GM12878 (cell line): Measurements from ENCODE around the gene RPL12. TPM values are rescaled to one million over a fixed set of nuclear protein-coding genes. Genes with fewer than 3 reads are reported as not detected.
A peak's percentile ranks its signal among the peaks of the same experiment; 100 is the strongest.

Experiments used
- ATAC-seq: fragments of 200-7000 bp; cut with Tn5 transposase; 3 replicates; pipeline ENCODE4 v1.9.1; 2020; ENCODE audit warnings: mild to moderate bottlenecking, moderate library complexity
- Bru-seq: library from RNA; stranded (reverse); fragments of 400-500 nt; gene quantifications from one replicate; lab custom pipeline; 2021; lab: Mats Ljungman, UMichigan
- BruChase-seq, 2 experiments: library from RNA; stranded (reverse); fragments of 400-500 nt; gene quantifications; one replicate each; lab custom pipeline; 2021; lab: Mats Ljungman, UMichigan
- BruUV-seq: library from RNA; stranded (reverse); fragments of 400-500 nt; replicated peaks from 2 replicates; lab custom pipeline; 2021; lab: Mats Ljungman, UMichigan
- CTCF ChIA-PET: fragments of 300-600 bp; sonication (Branson Sonifier 250); formaldehyde crosslinking; extraction: SDS; loops from one replicate; lab custom pipeline; 2021; ENCODE audit warnings: inconsistent platforms; lab: Yijun Ruan, JAX
- POLR2A ChIA-PET: fragments of 350-600 bp; formaldehyde crosslinking; extraction: SDS; loops from one replicate; lab custom pipeline; 2021; ENCODE audit warnings: inconsistent platforms; lab: Charles Lee
- RAD21 ChIA-PET: fragments of 300-600 bp; sonication (Branson Sonifier 250); formaldehyde crosslinking; loops from one replicate; lab custom pipeline; 2023; ENCODE audit warnings: antibody characterized with exemption; ENCODE audit not compliant: unreplicated experiment; lab: Charles Lee
- SMC1A ChIA-PET: fragments of 300-600 bp; sonication (Branson Sonifier 250); formaldehyde crosslinking; loops from one replicate; lab custom pipeline; 2023; ENCODE audit not compliant: unreplicated experiment, uncharacterized antibody; lab: Charles Lee
- DNase-seq: peaks from one replicate; pipeline ENCODE4 v3.0.0-alpha.2; 2011; ENCODE audit warnings: low read depth, low spot score
- FAIRE-seq: peaks from 3 replicates; lab custom pipeline; 2011; peaks lifted over from hg19 to GRCh38; lab: Jason Lieb, UNC
- H2AFZ ChIP-seq: 2 replicates; pipeline ENCODE4 v1.6.0; 2011; ENCODE audit warnings: low read depth, low read length, control low read depth; ENCODE audit not compliant: control insufficient read depth
- H3K27ac ChIP-seq: 2 replicates; pipeline ENCODE4 v1.5.1; 2011; ENCODE audit warnings: control low read depth; ENCODE audit not compliant: control insufficient read depth, insufficient read depth
- H3K27me3 ChIP-seq, 2 experiments: replicated peaks in 1 of 2; 2 replicates each; pipeline versions ENCODE4 v1.6.0 to v1.6.1; 2011; ENCODE audit warnings: low read length in 1 of 2; ENCODE audit not compliant: control insufficient read depth in 2 of 2, insufficient read depth in 2 of 2
- H3K36me3 ChIP-seq, 2 experiments: 2 replicates each; pipeline ENCODE4 v1.5.1; 2011; ENCODE audit warnings: low read length in 1 of 2; ENCODE audit not compliant: control insufficient read depth in 2 of 2, insufficient read depth in 2 of 2
- H3K4me1 ChIP-seq: 2 replicates; pipeline ENCODE4 v1.6.1; 2011; ENCODE audit warnings: mild to moderate bottlenecking, low read length, moderate library complexity, mixed read lengths; ENCODE audit not compliant: control insufficient read depth, insufficient read depth
- H3K4me2 ChIP-seq: 2 replicates; pipeline ENCODE4 v1.6.0; 2011; ENCODE audit warnings: control low read depth; ENCODE audit not compliant: control insufficient read depth, insufficient read depth
- H3K4me3 ChIP-seq: fragments of 200-600 bp; sonication (generic); 2 replicates; pipeline ENCODE4 v1.5.1; 2016
- H3K79me2 ChIP-seq: 2 replicates; pipeline ENCODE4 v1.6.0; 2011; ENCODE audit warnings: low read length; ENCODE audit not compliant: control insufficient read depth, insufficient read depth
- H3K9ac ChIP-seq: 2 replicates; pipeline ENCODE4 v1.8.0; 2011; ENCODE audit warnings: low read length, control low read depth, mixed read lengths; ENCODE audit not compliant: control insufficient read depth, insufficient read depth
- H3K9me3 ChIP-seq: replicated peaks from 3 replicates; pipeline ENCODE4 v1.5.1; 2011; ENCODE audit warnings: mild to moderate bottlenecking, low read length; ENCODE audit not compliant: control insufficient read depth, insufficient read depth
- H4K20me1 ChIP-seq: 2 replicates; pipeline ENCODE4 v1.6.0; 2011; ENCODE audit not compliant: control insufficient read depth, insufficient read depth
- CREB1 ChIP-seq: IDR thresholded peaks from 2 replicates; pipeline ENCODE4 v1.6.1; 2012; ENCODE audit warnings: low read depth, mild to moderate bottlenecking, inconsistent platforms
- CREM ChIP-seq: IDR thresholded peaks from 2 replicates; pipeline ENCODE4 v1.6.1; 2014; ENCODE audit warnings: antibody characterized with exemption, low read depth
- CTCF ChIP-seq, 3 experiments: IDR thresholded peaks in 2 of 3; conservative IDR thresholded peaks in 1 of 3; 2 replicates each; pipeline ENCODE4 v1.5.1; 2011; ENCODE audit warnings: low read depth in 3 of 3, low read length in 3 of 3, mild to moderate bottlenecking in 3 of 3, control low read depth in 2 of 3, moderate library complexity in 2 of 3, inconsistent platforms in 1 of 3, mixed read lengths in 1 of 3; ENCODE audit not compliant: control insufficient read depth in 2 of 3, insufficient read depth in 1 of 3; ENCODE audit errors: extremely low read depth in 1 of 3
- EZH2 ChIP-seq: IDR thresholded peaks from 2 replicates; pipeline ENCODE4 v1.6.1; 2012; ENCODE audit warnings: low read depth, mild to moderate bottlenecking, control low read depth, inconsistent platforms, low read length, borderline replicate concordance; ENCODE audit not compliant: control insufficient read depth
- JUNB ChIP-seq: IDR thresholded peaks from 2 replicates; pipeline ENCODE4 v1.6.1; 2016; ENCODE audit warnings: antibody characterized with exemption, mild to moderate bottlenecking
- SREBF1 ChIP-seq: IDR thresholded peaks from 2 replicates; pipeline ENCODE4 v1.6.1; 2012; ENCODE audit warnings: mild to moderate bottlenecking, low read length
- ZZZ3 ChIP-seq: IDR thresholded peaks from 2 replicates; pipeline ENCODE4 v1.6.1; 2011; ENCODE audit warnings: low read depth; ENCODE audit not compliant: control insufficient read depth, insufficient read length
- WGBS: methylation state at CpG from one replicate; pipeline ENCODE4 v1.1.6; 2016; ENCODE audit warnings: low lambda C conversion rate; ENCODE audit not compliant: insufficient replicate concordance, insufficient coverage; ENCODE audit errors: missing lambda C conversion rate; 5-methylcytosine and 5-hydroxymethylcytosine counted together
- in situ Hi-C: fragments of 300-500 bp; cut with MboI; formaldehyde crosslinking; loops from 9 replicates; pipeline ENCODE4 v1.14.3; 2018; ENCODE audit warnings: mixed read lengths
- intact Hi-C: fragments of 100-400 bp; cut with micrococcal nuclease; formaldehyde crosslinking; loops from one replicate; pipeline ENCODE4 v1.14.2; 2022; ENCODE audit not compliant: unreplicated experiment
- long read RNA-seq, 2 experiments: library from polyadenylated mRNA; unstranded; transcript quantifications; one replicate each; pipeline ENCODE4 v2.0.0, GENCODE V29; 2019 to 2020
- polyA minus RNA-seq, 3 experiments: library from RNA; depleted of rRNA, polyadenylated mRNA; stranded (reverse); fragments of >200 nt; gene quantifications; 2 replicates each; pipeline ENCODE4 v1.2.3, GENCODE V29; 2011
- polyA plus RNA-seq, 11 experiments: library from polyadenylated mRNA; depleted of rRNA in 4 of 11; unstranded in 6 of 11; stranded (reverse) in 5 of 11; fragments of >200 nt; fragmentation: Nextera tagmentation in 4 of 11; fragmentation: Illumina TruSeq in 1 of 11; extraction: Ambion mirVana in 4 of 11; extraction: Trizol in 1 of 11; gene quantifications; 1 replicate in 1 of 11; 2 replicates in 10 of 11; pipeline versions ENCODE4 v1.2.1 to v1.2.3, GENCODE V29; 2011 to 2016; ENCODE audit warnings: inconsistent platforms in 2 of 11, missing spikeins in 2 of 11, low read depth in 1 of 11
- total RNA-seq, 4 experiments: library from RNA; depleted of rRNA in 3 of 4; stranded (reverse); fragments of >200 nt in 3 of 4; fragmentation: Illumina TruSeq in 1 of 4; extraction: Trizol in 1 of 4; gene quantifications; 2 replicates each; pipeline versions ENCODE4 v1.2.1 to v1.2.3, GENCODE V29; 2013 to 2021
- TF ChIP-seq, protein P1 (sequence below): fragments of 450-650 bp; IDR thresholded peaks from 2 replicates; pipeline ENCODE4 v1.6.1; 2017; ENCODE audit warnings: borderline replicate concordance
- TF ChIP-seq, protein P2 (sequence below): IDR thresholded peaks from 2 replicates; pipeline ENCODE4 v1.6.1; 2011; ENCODE audit warnings: borderline replicate concordance, low read depth, mild to moderate bottlenecking, moderate library complexity, low read length; ENCODE audit not compliant: insufficient read depth, poor library complexity, severe bottlenecking

RPL12 gene
- 532 and 580 TPM in 2 replicates for total RNA-seq (2013; cell fraction: nucleolus; rRNA removed)
- total RNA-seq (2014; rRNA removed) (2,340 and 2,418 TPM in 2 replicates), total RNA-seq (2014; rRNA removed; fragmentation: Illumina TruSeq; extraction: Trizol) (4,535 and 4,622 TPM in 2 replicates), total RNA-seq (2021) (2,052 and 2,163 TPM in 2 replicates), polyA plus RNA-seq (2011; rRNA removed) (2,640 and 2,932 TPM in 2 replicates), polyA plus RNA-seq (2014; fragmentation: Illumina TruSeq; extraction: Trizol) (4,925 and 5,544 TPM in 2 replicates), polyA plus RNA-seq (2014; fragmentation: Nextera tagmentation; extraction: Ambion mirVana) (1,000 to 10,000 TPM; 3,077 to 3,412 TPM), polyA plus RNA-seq (2014; rRNA removed) (3,446 and 3,776 TPM in 2 replicates), polyA plus RNA-seq (2016; fragmentation: Nextera tagmentation; extraction: Ambion mirVana) (1,000 to 10,000 TPM in 1 of 2 experiments, 100 to 1,000 TPM in 1; 961 to 1,005 TPM), polyA minus RNA-seq (2011; rRNA and poly(A)+ RNA removed) (712 and 1,069 TPM in 2 replicates), Bru-seq, nascent RNA (percentile 99 among the genes with signal in this experiment), BruChase-seq, experiment 1, labeled RNA remaining after a 6-hour chase (percentile 99 among the genes with signal in this experiment), BruChase-seq, experiment 2, labeled RNA remaining after a 2-hour chase (percentile 99 among the genes with signal in this experiment)
- 4,165 TPM for polyA plus RNA-seq (2011; ENCODE audit: low read depth)
- 2,904 and 3,567 TPM in 2 replicates for polyA plus RNA-seq (2011; cell fraction: cytosol; rRNA removed)
- polyA plus RNA-seq (2011; cell fraction: nucleus; rRNA removed), result 879 and 937 TPM in 2 replicates
- polyA plus RNA-seq (2012), result 3,068 and 4,412 TPM in 2 replicates
- polyA minus RNA-seq (2011; cell fraction: cytosol; rRNA and poly(A)+ RNA removed), result 520 and 541 TPM in 2 replicates
- polyA minus RNA-seq (2011; cell fraction: nucleus; rRNA and poly(A)+ RNA removed), result 259 and 431 TPM in 2 replicates
- long read RNA-seq, experiment 1, transcript RPL12-201 (7 exons, 633 nt), result major isoform, 780 of 830 reads
- long read RNA-seq, experiment 1, partial matches to known transcripts, result 36 of 830 reads
- long read RNA-seq, experiment 1, other reads (novel, unspliced or antisense), result 13 of 830 reads
- long read RNA-seq, experiment 2, transcript RPL12-204 (7 exons, 864 nt), result minor isoform, 6 of 2,421 reads
- long read RNA-seq, experiment 2, transcript RPL12-201 (7 exons, 633 nt), result major isoform, 2,301 of 2,421 reads
- long read RNA-seq, experiment 2, partial matches to known transcripts, result 97 of 2,421 reads
- long read RNA-seq, experiment 2, other reads (novel, unspliced or antisense), result 15 of 2,421 reads

DNA sequence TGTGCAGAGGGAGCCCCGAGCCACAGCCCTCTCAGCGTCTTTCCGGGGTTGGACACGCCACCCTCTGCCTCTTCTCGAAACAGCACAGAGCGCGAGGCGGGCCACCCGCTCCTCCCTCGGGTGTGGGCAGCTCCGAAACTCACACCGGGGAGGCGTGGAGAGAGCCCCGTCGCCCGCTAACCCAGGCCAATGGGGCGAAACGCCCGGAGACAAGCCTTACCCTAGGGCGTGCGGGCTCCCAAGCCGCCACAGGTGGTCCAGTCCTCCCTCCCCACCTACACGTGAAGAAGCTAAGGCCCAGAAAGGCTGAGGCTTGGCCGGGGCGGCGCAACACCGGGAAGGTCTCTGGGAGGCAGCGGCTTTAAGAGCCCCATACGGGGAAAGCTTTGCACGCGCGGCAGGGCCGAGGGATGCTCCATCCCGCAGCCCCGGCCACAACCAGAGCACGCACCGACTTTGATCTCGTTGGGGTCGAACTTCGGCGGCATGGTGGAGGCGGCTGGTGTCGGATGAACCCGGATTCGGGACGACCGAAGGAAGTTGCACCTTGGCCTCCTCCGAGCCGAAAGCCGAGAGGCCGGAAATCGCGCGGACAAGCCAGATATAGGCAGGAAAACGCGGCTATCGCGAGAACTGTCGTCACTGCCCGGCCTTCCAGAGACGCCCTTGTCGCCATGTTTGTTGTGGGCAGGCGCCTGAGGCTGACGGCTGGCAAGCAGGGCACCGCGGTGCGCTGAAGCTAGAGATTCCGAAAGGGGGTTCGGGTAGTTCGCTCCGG, at the start of gene RPL12, which contains the start of gene LRSAM1:
TSS of gene RPL12 (minus strand) at position 577 of the 778 bp plus-strand sequence. CDS start at position 488, 89 bp downstream.
TSS of gene LRSAM1 (plus strand) at position 681 of the 778 bp plus-strand sequence. CDS start 3,018 bp downstream, outside the sequence.
- RAD21 ChIA-PET, result interaction anchor here (0.8 to 2.2 kb wide), 4 partner anchors 52 to 509 kb away, joined by 3 to 9 read pairs (median 4); partner anchors contain the start of gene SLC2A8
- Histone ChIP-seq H2AFZ (peak within 1 kb of the TSS; percentile 92), H3K79me2 (peaks cover 49% of the 10 kb centered on the region), H3K4me1 (peaks cover 6% of the 10 kb centered on the region; the same call in 1 of the 2 replicates), H3K4me3 (peak within 1 kb of the TSS; percentile 93), H3K36me3 (peaks cover 15 to 37% of the 10 kb centered on the region in 2 experiments), H3K9ac (peak within 1 kb of the TSS; percentile 95), H3K27ac (peak within 1 kb of the TSS; percentile 94), H4K20me1 (peaks cover 11% of the 10 kb centered on the region), H3K9me3 (no peaks in the 10 kb centered on the region; the same call in 2 of the 3 replicates), H3K4me2 (peak within 1 kb of the TSS; percentile 39), H3K27me3 (no peaks in the 10 kb centered on the region)
- peak; percentile 79 for DNase-seq
- peak; percentile 75 for FAIRE-seq
- WGBS, result under 1% methylated on average over 71 of the region's 71 CpGs
- POLR2A ChIA-PET, result interaction anchor here (0.8 to 3.7 kb wide), 4 partner anchors 17 to 54 kb away, joined by 3 to 26 read pairs (median 12); partner anchors contain the start of genes SLC2A8 and ZNF79
- no TSS peak for BruUV-seq
- CTCF ChIA-PET, result interaction anchor here (1.0 to 2.2 kb wide), 5 partner anchors 11 to 510 kb away, joined by 3 to 7 read pairs (median 4); partner anchors contain the start of gene ZNF79
- ATAC-seq, result peak; percentile 74
- in situ Hi-C loops (no loop called here), intact Hi-C loops (loop anchor here (10.0 kb wide), 1 partner anchor 236 kb away; no protein-coding TSS in a partner anchor)
- SMC1A ChIA-PET, result interaction anchor here (0.9 to 1.6 kb wide), 5 partner anchors 27 to 54 kb away, joined by 3 to 7 read pairs (median 4); partner anchors contain the start of genes SLC2A8 and ZNF79
- TF ChIP-seq CREM (peak; percentile 98), JUNB (no peak; the same call in 1 of the 2 replicates), EZH2 (no peak), CTCF (IDR thresholded peaks at IDR 0.05 in 2 of 3, conservative IDR thresholded peaks at IDR 0.05 in 1 of 3; ENCODE audit: control insufficient read depth in 2 of 3, extremely low read depth in 1 of 3, insufficient read depth in 1 of 3, low read depth in 3 of 3, low read length in 3 of 3) (peak in 1 of 3 experiments; percentile 8; a peak in 1 of 6 replicates), SREBF1 (no peak), CREB1 (no peak), ZZZ3 (no peak)
- TF ChIP-seq, protein P1, sequence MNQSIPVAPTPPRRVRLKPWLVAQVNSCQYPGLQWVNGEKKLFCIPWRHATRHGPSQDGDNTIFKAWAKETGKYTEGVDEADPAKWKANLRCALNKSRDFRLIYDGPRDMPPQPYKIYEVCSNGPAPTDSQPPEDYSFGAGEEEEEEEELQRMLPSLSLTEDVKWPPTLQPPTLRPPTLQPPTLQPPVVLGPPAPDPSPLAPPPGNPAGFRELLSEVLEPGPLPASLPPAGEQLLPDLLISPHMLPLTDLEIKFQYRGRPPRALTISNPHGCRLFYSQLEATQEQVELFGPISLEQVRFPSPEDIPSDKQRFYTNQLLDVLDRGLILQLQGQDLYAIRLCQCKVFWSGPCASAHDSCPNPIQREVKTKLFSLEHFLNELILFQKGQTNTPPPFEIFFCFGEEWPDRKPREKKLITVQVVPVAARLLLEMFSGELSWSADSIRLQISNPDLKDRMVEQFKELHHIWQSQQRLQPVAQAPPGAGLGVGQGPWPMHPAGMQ, result peak; percentile 94
- TF ChIP-seq, protein P2, sequence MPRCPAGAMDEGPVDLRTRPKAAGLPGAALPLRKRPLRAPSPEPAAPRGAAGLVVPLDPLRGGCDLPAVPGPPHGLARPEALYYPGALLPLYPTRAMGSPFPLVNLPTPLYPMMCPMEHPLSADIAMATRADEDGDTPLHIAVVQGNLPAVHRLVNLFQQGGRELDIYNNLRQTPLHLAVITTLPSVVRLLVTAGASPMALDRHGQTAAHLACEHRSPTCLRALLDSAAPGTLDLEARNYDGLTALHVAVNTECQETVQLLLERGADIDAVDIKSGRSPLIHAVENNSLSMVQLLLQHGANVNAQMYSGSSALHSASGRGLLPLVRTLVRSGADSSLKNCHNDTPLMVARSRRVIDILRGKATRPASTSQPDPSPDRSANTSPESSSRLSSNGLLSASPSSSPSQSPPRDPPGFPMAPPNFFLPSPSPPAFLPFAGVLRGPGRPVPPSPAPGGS, result no peak
